GM19438 (cell line): ENCODE measurements around the gene EVPLL.
"Not testable (repeated sequence)": the region's sequence is repeated elsewhere in the genome, so short reads cannot be mapped to it uniquely, and the experiment has no call there.

ENCODE experiments used
- ATAC-seq: cut with Tn5 transposase; IDR thresholded peaks from one replicate; pipeline ENCODE4 v1.9.1; 2021; ENCODE audit warnings: low read depth; ENCODE audit not compliant: unreplicated experiment

EVPLL gene

GRCh38 chr17:18422464-18422863 is 44.9 kb downstream of the EVPLL start:
- ATAC-seq = not testable (repeated sequence)

GRCh38 chr17:18423015-18423414 is 45.4 kb downstream of the EVPLL start:
- ATAC-seq = not testable (repeated sequence)

- ATAC-seq = not testable (repeated sequence)
Measured at GRCh38 chr17:18425593-18425992, 48.0 kb downstream of the EVPLL start.

- ATAC-seq = not testable (repeated sequence)
Measured at GRCh38 chr17:18426639-18427038, 49.1 kb downstream of the EVPLL start.

GRCh38 chr17:18432206-18432605 is 54.6 kb downstream of the EVPLL start:
- ATAC-seq = not testable (repeated sequence)
